GM19043 (cell line): ENCODE results near the gene SHISA4.
"Not testable (repeated sequence)": the region's sequence is repeated elsewhere in the genome, so short reads cannot be mapped to it uniquely, and the experiment has no call there.

ENCODE experiments used
- ATAC-seq: cut with Tn5 transposase; IDR thresholded peaks from one replicate; pipeline ENCODE4 v1.9.1; 2021; ENCODE audit warnings: low read depth; ENCODE audit not compliant: unreplicated experiment

The SHISA4 gene

GRCh38 chr1:201888282-201889089 is at the start of gene SHISA4:
TSS of gene SHISA4 (plus strand) at chr1:201888898. CDS start at chr1:201888995, 97 bp downstream.
- ATAC-seq: no peak

GRCh38 chr1:201839089-201839488 is 49.6 kb upstream of the SHISA4 start:
- ATAC-seq: not testable (repeated sequence)

- ATAC-seq: no peak
Observed at GRCh38 chr1:201840055-201840454, 48.6 kb upstream of the SHISA4 start.

- no peak for ATAC-seq
Observed at GRCh38 chr1:201840490-201840889, 48.2 kb upstream of the SHISA4 start.

GRCh38 chr1:201841265-201841912 is 47.3 kb upstream of the SHISA4 start:
- ATAC-seq: no peak

GRCh38 chr1:201842472-201843027 is 46.1 kb upstream of the SHISA4 start:
- ATAC-seq: no peak

- ATAC-seq: no peak
Observed at GRCh38 chr1:201845331-201846083, 43.2 kb upstream of the SHISA4 start.

GRCh38 chr1:201847150-201847549 is 41.5 kb upstream of the SHISA4 start:
- no peak for ATAC-seq

GRCh38 chr1:201848230-201848629 is 40.5 kb upstream of the SHISA4 start:
- ATAC-seq: no peak

GRCh38 chr1:201849372-201850052 is 39.2 kb upstream of the SHISA4 start:
- no peak for ATAC-seq

GRCh38 chr1:201850053-201850397 is 38.7 kb upstream of the SHISA4 start:
- ATAC-seq: no peak

- no peak for ATAC-seq
Observed at GRCh38 chr1:201851949-201852348, 36.7 kb upstream of the SHISA4 start.

- ATAC-seq: not testable (repeated sequence)
Observed at GRCh38 chr1:201856722-201857121, 32.0 kb upstream of the SHISA4 start.

- ATAC-seq: no peak
Observed at GRCh38 chr1:201859424-201859823, 29.3 kb upstream of the SHISA4 start.

- no peak for ATAC-seq
Observed at GRCh38 chr1:201861448-201861847, 27.2 kb upstream of the SHISA4 start.

- ATAC-seq: no peak
Observed at GRCh38 chr1:201870397-201870796, 18.3 kb upstream of the SHISA4 start.

- ATAC-seq: no peak
Observed at GRCh38 chr1:201874672-201875071, 14.0 kb upstream of the SHISA4 start.

GRCh38 chr1:201876148-201876818 is 12.4 kb upstream of the SHISA4 start:
- no peak for ATAC-seq

- ATAC-seq: no peak
Observed at GRCh38 chr1:201877877-201878401, 10.8 kb upstream of the SHISA4 start.
